ENCODE results near the gene FAM114A1. TPM values are rescaled to one million over a fixed set of nuclear protein-coding genes. Genes with fewer than 3 reads are reported as not detected.

Gene FAM114A1
- total RNA-seq, 6 experiments from 2014 or later: 55.3 to 88.9 (median 69.4) TPM

- DNase-seq: peak; percentile 58 to 87 (median 74)
- TF ChIP-seq CTCF (IDR thresholded peaks at IDR 0.05): no peak
- TF ChIP-seq POLR2A (IDR thresholded peaks at IDR 0.05): peak; percentile 21
- 21% methylated on average over 5 of the region's 5 CpGs for WGBS (ENCODE audit: insufficient coverage, low coverage, low lambda C conversion rate, missing lambda C conversion rate)
Measured at GRCh38 chr4:38872620-38873019, 5.0 kb downstream of the FAM114A1 start.

GRCh38 chr4:38873290-38873944 is 5.8 kb downstream of the FAM114A1 start:
- ATAC-seq: peak in 1 of 4 donors; percentile 14
- WGBS (ENCODE audit: insufficient coverage, low coverage, low lambda C conversion rate, missing lambda C conversion rate): 47% methylated on average over 5 of the region's 5 CpGs

More at GRCh38 chr4:38872620-38873019, 5.0 kb downstream of the FAM114A1 start:
- H3K4me3 ChIP-seq: peak overlapping the region in 1 of 3 donors; percentile 5
- H3K27ac ChIP-seq: peak overlapping the region; percentile 34 to 91 (median 88)
- peaks cover 0 to 60% (median 20%) of the 10 kb centered on the region in 4 donors for H3K4me1 ChIP-seq
- H3K9me3 ChIP-seq: no peaks in the 10 kb centered on the region
- peak; percentile 80 to 89 (median 84) for ATAC-seq
- intact Hi-C loops (cut with DNase I): no loop called here
- no peaks in the 10 kb centered on the region for H3K27me3 ChIP-seq
- peaks cover 0 to 9% (median 4%) of the 10 kb centered on the region in 4 donors for H3K36me3 ChIP-seq

GRCh38 chr4:38876636-38877035 is 9.0 kb downstream of the FAM114A1 start:
- TF ChIP-seq CTCF (IDR thresholded peaks at IDR 0.05) (no peak), POLR2A (IDR thresholded peaks at IDR 0.05) (no peak)
- Histone ChIP-seq H3K27ac (no peak overlapping the region), H3K9me3 (no peaks in the 10 kb centered on the region), H3K4me1 (peaks cover 0 to 38% (median 12%) of the 10 kb centered on the region in 4 donors), H3K4me3 (no peak overlapping the region), H3K27me3 (no peaks in the 10 kb centered on the region), H3K36me3 (peaks cover 2 to 32% (median 14%) of the 10 kb centered on the region in 4 donors)
- WGBS (ENCODE audit: insufficient coverage, low coverage, low lambda C conversion rate, missing lambda C conversion rate): 82% methylated on average over 2 of the region's 2 CpGs
- DNase-seq (no peak), ATAC-seq (no peak)
- intact Hi-C loops (cut with DNase I): no loop called here

More at GRCh38 chr4:38873290-38873944, 5.8 kb downstream of the FAM114A1 start:
- Histone ChIP-seq H3K4me3 (peak overlapping the region in 1 of 3 donors; percentile 5), H3K27ac (peak overlapping the region; percentile 34 to 91 (median 88)), H3K9me3 (no peaks in the 10 kb centered on the region), H3K4me1 (peaks cover 0 to 60% (median 20%) of the 10 kb centered on the region in 4 donors), H3K36me3 (peaks cover 0 to 15% (median 7%) of the 10 kb centered on the region in 4 donors), H3K27me3 (no peaks in the 10 kb centered on the region)
- intact Hi-C loops (cut with DNase I): no loop called here
- TF ChIP-seq POLR2A (IDR thresholded peaks at IDR 0.05) (no peak), CTCF (IDR thresholded peaks at IDR 0.05) (peak in 1 of 4 donors; percentile 5)
- no peak for DNase-seq

GRCh38 chr4:38884254-38884653 is 16.6 kb downstream of the FAM114A1 start:
- 89% methylated on average over 4 of the region's 4 CpGs for WGBS (ENCODE audit: insufficient coverage, low coverage, low lambda C conversion rate, missing lambda C conversion rate)
- intact Hi-C loops (cut with DNase I): no loop called here
- peaks cover 2 to 22% (median 11%) of the 10 kb centered on the region in 4 donors for H3K36me3 ChIP-seq

More at GRCh38 chr4:38884254-38884653, 16.6 kb downstream of the FAM114A1 start:
- no peaks in the 10 kb centered on the region for H3K27me3 ChIP-seq
- H3K9me3 ChIP-seq: no peaks in the 10 kb centered on the region
- TF ChIP-seq POLR2A (IDR thresholded peaks at IDR 0.05) (no peak), CTCF (IDR thresholded peaks at IDR 0.05) (no peak)
- ATAC-seq (no peak), DNase-seq (no peak)
- peaks cover 0 to 6% (median 3%) of the 10 kb centered on the region in 4 donors for H3K4me1 ChIP-seq
- no peak overlapping the region for H3K4me3 ChIP-seq
- H3K27ac ChIP-seq: no peak overlapping the region

All from right lobe of liver (tissue), 6 donors.